Nephron progenitor cell (in vitro differentiated cells): Measurements from ENCODE around the gene LCN9.
A peak's percentile ranks its signal among the peaks of the same experiment; 100 is the strongest.

Source experiments
- DNase-seq: peaks from one replicate; pipeline ENCODE4 v3.0.0; 2021
- H3K27ac Mint-ChIP-seq: 2 replicates; pipeline ENCODE4 v1.8.0; 2021; ENCODE audit warnings: mild to moderate bottlenecking, moderate library complexity, mixed read lengths
- H3K27me3 Mint-ChIP-seq: 2 replicates; pipeline ENCODE4 v1.8.0; 2021; ENCODE audit warnings: mild to moderate bottlenecking, low read depth, mixed read lengths; ENCODE audit not compliant: poor library complexity
- H3K36me3 Mint-ChIP-seq: 2 replicates; pipeline ENCODE4 v1.8.0; 2021; ENCODE audit warnings: low read depth, mixed read lengths
- H3K4me1 Mint-ChIP-seq: 2 replicates; pipeline ENCODE4 v1.8.0; 2021; ENCODE audit warnings: mixed read lengths
- H3K4me3 Mint-ChIP-seq: 2 replicates; pipeline ENCODE4 v1.8.0; 2021; ENCODE audit warnings: mild to moderate bottlenecking, moderate library complexity, mixed read lengths
- H3K9me3 Mint-ChIP-seq: 2 replicates; pipeline ENCODE4 v1.8.0; 2021; ENCODE audit warnings: mild to moderate bottlenecking, moderate library complexity, mixed read lengths
- TF ChIP-seq, protein P1 (sequence below): fragments of 200-600 bp; sonication (generic); IDR thresholded peaks from 2 replicates; pipeline ENCODE4 v1.5.0; 2021; ENCODE audit warnings: antibody characterized with exemption

LCN9 gene

DNA sequence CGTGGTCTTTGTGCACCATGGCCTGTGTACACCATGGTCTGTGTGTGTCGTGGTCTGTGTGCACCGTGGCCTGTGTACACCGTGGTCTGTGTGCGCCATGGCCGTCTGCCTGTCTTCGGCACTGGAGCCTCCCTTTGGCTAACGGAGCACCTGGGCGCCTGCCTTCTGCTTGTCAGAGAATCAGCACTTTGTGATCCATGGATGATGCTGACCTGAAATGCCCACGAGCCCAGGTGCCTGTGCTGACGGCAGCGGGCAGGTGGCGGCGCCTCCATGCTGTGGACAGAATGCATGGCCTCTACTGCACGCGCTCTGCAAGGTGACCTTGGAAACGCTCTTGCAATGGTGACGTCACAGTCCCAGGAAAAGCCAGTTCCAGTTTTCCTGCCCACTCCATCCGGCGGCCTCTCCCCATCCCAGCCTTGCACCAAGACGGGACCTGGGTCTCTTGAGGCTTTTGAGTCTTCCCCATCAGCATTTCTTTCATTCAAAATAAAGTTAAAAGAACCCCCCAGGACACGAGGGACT is 14.6 kb downstream of the LCN9 start:
- Mint-ChIP-seq H3K9me3 (peaks cover 9% of the 10 kb centered on the region), H3K4me3 (no peak overlapping the region), H3K27me3 (peaks cover 29% of the 10 kb centered on the region), H3K27ac (no peak overlapping the region), H3K4me1 (no peaks in the 10 kb centered on the region), H3K36me3 (no peaks in the 10 kb centered on the region)
- TF ChIP-seq, protein P1, sequence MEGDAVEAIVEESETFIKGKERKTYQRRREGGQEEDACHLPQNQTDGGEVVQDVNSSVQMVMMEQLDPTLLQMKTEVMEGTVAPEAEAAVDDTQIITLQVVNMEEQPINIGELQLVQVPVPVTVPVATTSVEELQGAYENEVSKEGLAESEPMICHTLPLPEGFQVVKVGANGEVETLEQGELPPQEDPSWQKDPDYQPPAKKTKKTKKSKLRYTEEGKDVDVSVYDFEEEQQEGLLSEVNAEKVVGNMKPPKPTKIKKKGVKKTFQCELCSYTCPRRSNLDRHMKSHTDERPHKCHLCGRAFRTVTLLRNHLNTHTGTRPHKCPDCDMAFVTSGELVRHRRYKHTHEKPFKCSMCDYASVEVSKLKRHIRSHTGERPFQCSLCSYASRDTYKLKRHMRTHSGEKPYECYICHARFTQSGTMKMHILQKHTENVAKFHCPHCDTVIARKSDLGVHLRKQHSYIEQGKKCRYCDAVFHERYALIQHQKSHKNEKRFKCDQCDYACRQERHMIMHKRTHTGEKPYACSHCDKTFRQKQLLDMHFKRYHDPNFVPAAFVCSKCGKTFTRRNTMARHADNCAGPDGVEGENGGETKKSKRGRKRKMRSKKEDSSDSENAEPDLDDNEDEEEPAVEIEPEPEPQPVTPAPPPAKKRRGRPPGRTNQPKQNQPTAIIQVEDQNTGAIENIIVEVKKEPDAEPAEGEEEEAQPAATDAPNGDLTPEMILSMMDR: no peak
- no peak for DNase-seq

DNA sequence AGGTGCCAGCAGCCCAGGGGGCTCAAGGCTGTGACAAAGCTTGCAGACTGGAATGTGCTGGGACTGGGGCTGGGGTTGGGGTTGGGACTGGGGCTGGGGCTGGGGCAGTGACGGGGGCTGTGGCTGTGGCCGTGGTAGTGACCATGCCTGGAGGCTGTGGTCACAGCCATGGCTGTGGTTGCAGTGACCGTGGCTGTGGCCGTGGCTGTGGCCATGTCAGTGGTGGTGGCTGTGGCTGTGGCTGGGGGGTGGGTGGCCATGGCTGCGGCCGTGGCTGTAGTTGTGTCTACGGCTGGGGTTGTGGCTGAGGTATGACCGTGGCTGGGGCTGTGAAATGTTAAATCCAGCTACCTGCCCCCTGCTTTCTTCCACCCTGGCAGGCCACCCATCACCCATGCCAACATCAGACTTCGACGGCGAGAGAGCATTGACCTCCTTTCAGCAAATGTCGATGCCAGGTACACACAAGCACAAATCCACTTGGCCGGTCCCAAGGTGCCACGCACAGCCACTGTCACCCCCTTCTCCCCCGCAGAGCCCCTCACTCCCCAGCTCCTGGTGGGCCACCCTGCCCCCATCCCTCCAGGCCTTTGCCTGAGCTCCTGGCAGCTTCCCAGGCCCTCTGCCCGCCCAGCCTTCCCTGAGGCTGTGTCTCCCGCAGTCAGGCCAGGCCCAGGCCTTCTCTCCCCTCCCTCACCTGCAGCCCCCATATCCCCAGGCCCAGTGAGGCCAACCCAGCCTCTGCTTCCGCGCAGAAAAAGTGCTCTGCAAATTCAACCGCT is 15.3 kb downstream of the LCN9 start:
- DNase-seq: no peak
- Mint-ChIP-seq H3K27me3 (peaks cover 25% of the 10 kb centered on the region), H3K9me3 (peaks cover 9% of the 10 kb centered on the region), H3K4me3 (no peak overlapping the region), H3K4me1 (no peaks in the 10 kb centered on the region), H3K27ac (no peak overlapping the region), H3K36me3 (no peaks in the 10 kb centered on the region)
- TF ChIP-seq, protein P1: no peak

DNA sequence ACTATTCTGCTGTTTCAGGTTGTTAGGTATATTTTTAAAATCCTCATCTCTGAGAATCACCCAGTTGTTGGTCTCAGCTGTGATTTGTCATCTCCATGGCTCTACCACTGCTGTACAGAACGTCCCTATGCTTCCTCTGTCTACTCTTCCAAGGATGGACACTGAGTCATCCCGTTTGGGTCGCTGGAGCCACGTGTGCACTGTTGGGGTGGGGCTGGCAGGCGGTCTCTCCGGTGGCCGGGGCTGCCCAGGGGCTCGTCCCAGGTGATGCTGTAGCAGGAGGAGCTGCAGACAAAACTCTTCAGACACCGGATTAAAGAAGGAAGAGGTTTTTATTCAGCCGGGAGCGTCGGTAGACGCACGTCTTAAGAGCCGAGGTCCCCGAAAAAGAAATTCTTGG is 16.9 kb downstream of the LCN9 start:
- Mint-ChIP-seq H3K27me3 (peaks cover 28% of the 10 kb centered on the region), H3K36me3 (no peaks in the 10 kb centered on the region), H3K27ac (peak overlapping the region; percentile 93), H3K9me3 (peaks cover 9% of the 10 kb centered on the region), H3K4me1 (no peaks in the 10 kb centered on the region), H3K4me3 (no peak overlapping the region)
- no peak for DNase-seq
- TF ChIP-seq, protein P1: no peak

- H3K4me3 Mint-ChIP-seq: no peak overlapping the region
- no peaks in the 10 kb centered on the region for H3K36me3 Mint-ChIP-seq
- peaks cover 25% of the 10 kb centered on the region for H3K27me3 Mint-ChIP-seq
- peaks cover 1% of the 10 kb centered on the region for H3K4me1 Mint-ChIP-seq
- H3K27ac Mint-ChIP-seq: no peak overlapping the region
- TF ChIP-seq, protein P1: no peak
- peaks cover 9% of the 10 kb centered on the region for H3K9me3 Mint-ChIP-seq
- no peak for DNase-seq
Measured at GRCh38 chr9:135681161-135681560, 18.1 kb downstream of the LCN9 start.

- TF ChIP-seq, protein P1: no peak
- Mint-ChIP-seq H3K4me1 (peaks cover 8% of the 10 kb centered on the region), H3K36me3 (no peaks in the 10 kb centered on the region), H3K27ac (no peak overlapping the region), H3K4me3 (no peak overlapping the region), H3K27me3 (peaks cover 20% of the 10 kb centered on the region), H3K9me3 (peaks cover 9% of the 10 kb centered on the region)
- no peak for DNase-seq
Measured at GRCh38 chr9:135683401-135684034, 20.4 kb downstream of the LCN9 start.
